K562 (cell line): ENCODE measurements around the gene IMPACT. TPM values are rescaled to one million over a fixed set of nuclear protein-coding genes. Genes with fewer than 3 reads are reported as not detected.

ENCODE experiments used
- ATAC-seq: fragments of 200-7000 bp; cut with Tn5 transposase; 3 replicates; pipeline ENCODE4 v1.9.1; 2020; ENCODE audit warnings: moderate library complexity
- BruUV-seq: library from RNA; stranded (reverse); fragments of 400-500 nt; replicated peaks from 2 replicates; lab custom pipeline; 2021; lab: Mats Ljungman, UMichigan
- CTCF ChIA-PET: fragments of 300-600 bp; formaldehyde crosslinking; extraction: SDS; loops from one replicate; lab custom pipeline; 2021; ENCODE audit warnings: low intra/inter-chr PET ratio; lab: Yijun Ruan, JAX
- POLR2A ChIA-PET: fragments of 300-600, 350-650 bp; sonication (Branson Sonifier 250); formaldehyde crosslinking; extraction: SDS; loops from one replicate; lab custom pipeline; 2021; ENCODE audit warnings: antibody characterized with exemption, inconsistent platforms; lab: Yijun Ruan, JAX
- DNase-seq, 4 experiments: peaks; one replicate each; pipeline versions ENCODE4 v3.0.0 to v3.0.0-alpha.2; 2011 to 2018; ENCODE audit warnings: low spot score in 3 of 4, mixed read lengths in 3 of 4; ENCODE audit errors: extremely low read depth in 1 of 4
- FAIRE-seq: peaks from 2 replicates; lab custom pipeline; 2011; peaks lifted over from hg19 to GRCh38; lab: Jason Lieb, UNC
- H2AFZ ChIP-seq: 2 replicates; pipeline ENCODE4 v1.6.0; 2011; ENCODE audit warnings: low read depth, low read length, control low read depth, inconsistent platforms
- H3K27ac ChIP-seq: fragments of 200-600 bp; 3 replicates; pipeline ENCODE4 v1.8.0; 2011; ENCODE audit warnings: low read depth, mild to moderate bottlenecking, control low read depth, inconsistent platforms, low read length, moderate library complexity, mixed read lengths; ENCODE audit errors: extremely low read depth
- H3K27me3 ChIP-seq, 2 experiments: fragments of 300-600 bp in 1 of 2; 2 replicates in 1 of 2; 3 replicates in 1 of 2; pipeline versions ENCODE4 v1.6.0 to v1.8.0; 2011; ENCODE audit warnings: inconsistent platforms in 2 of 2, low read length in 2 of 2, mild to moderate bottlenecking in 1 of 2, mixed read lengths in 1 of 2, moderate library complexity in 1 of 2; ENCODE audit not compliant: control insufficient read depth in 2 of 2, insufficient read depth in 2 of 2
- H3K36me3 ChIP-seq: fragments of 300-600 bp; 3 replicates; pipeline ENCODE4 v1.8.0; 2011; ENCODE audit warnings: mild to moderate bottlenecking, low read length, inconsistent platforms; ENCODE audit not compliant: control insufficient read depth, insufficient read depth
- H3K4me1 ChIP-seq, 2 experiments: fragments of 200-600 bp in 1 of 2; replicated peaks in 1 of 2; 2 replicates in 1 of 2; 3 replicates in 1 of 2; pipeline versions ENCODE4 v1.5.1 to v1.8.0; 2011; ENCODE audit warnings: inconsistent platforms in 2 of 2, low read length in 2 of 2, mild to moderate bottlenecking in 1 of 2, mixed read lengths in 1 of 2, moderate library complexity in 1 of 2; ENCODE audit not compliant: control insufficient read depth in 2 of 2, insufficient read depth in 2 of 2
- H3K4me2 ChIP-seq: 2 replicates; pipeline ENCODE4 v1.6.1; 2011; ENCODE audit warnings: low read length, control low read depth, inconsistent platforms, mixed read lengths; ENCODE audit not compliant: insufficient read depth
- H3K4me3 ChIP-seq: fragments of 200-600 bp; sonication (generic), shearing (Covaris generic); 2 replicates; pipeline ENCODE4 v1.5.1; 2016; ENCODE audit warnings: control low read depth, inconsistent platforms
- H3K79me2 ChIP-seq: fragments of 200-600 bp; 3 replicates; pipeline ENCODE4 v1.8.0; 2011; ENCODE audit warnings: low read length, inconsistent platforms; ENCODE audit not compliant: control insufficient read depth, insufficient read depth
- H3K9ac ChIP-seq, 2 experiments: 2 replicates each; pipeline versions ENCODE4 v1.6.0 to v1.6.1; 2011; ENCODE audit warnings: low read depth in 2 of 2, low read length in 2 of 2, control low read depth in 1 of 2, inconsistent platforms in 1 of 2, mild to moderate bottlenecking in 1 of 2, mixed read lengths in 1 of 2; ENCODE audit not compliant: insufficient read depth in 1 of 2
- H3K9me1 ChIP-seq: one replicate; pipeline ENCODE4 v1.6.0; 2011; ENCODE audit warnings: inconsistent platforms, mild to moderate bottlenecking, low read length, moderate library complexity; ENCODE audit not compliant: control insufficient read depth, insufficient read depth
- H3K9me3 ChIP-seq: replicated peaks from 2 replicates; pipeline ENCODE4 v1.5.1; 2011; ENCODE audit warnings: low read depth, low read length, inconsistent platforms; ENCODE audit not compliant: control insufficient read depth, insufficient read depth
- H4K20me1 ChIP-seq: replicated peaks from 2 replicates; pipeline ENCODE4 v1.6.1; 2011; ENCODE audit warnings: low read length, inconsistent platforms, mixed read lengths; ENCODE audit not compliant: control insufficient read depth, insufficient read depth
- CEBPB ChIP-seq: fragments of 450-650 bp; IDR thresholded peaks from 2 replicates; pipeline ENCODE4 v1.6.1; 2016; ENCODE audit warnings: missing genetic modification characterization, missing compliant biosample characterization
- ETV6 ChIP-seq, 3 experiments: fragments of 150-350 bp in 1 of 3; sonication (generic) in 1 of 3; formaldehyde crosslinking in 1 of 3; IDR thresholded peaks; 2 replicates each; pipeline versions ENCODE4 v1.6.1 to v1.8.0; 2014 to 2022; ENCODE audit warnings: borderline replicate concordance in 2 of 3, low read depth in 2 of 3, antibody characterized with exemption in 1 of 3, low read length in 1 of 3, mild to moderate bottlenecking in 1 of 3, missing genetic modification reagents in 1 of 3
- ILK ChIP-seq: fragments of 450-650 bp; IDR thresholded peaks from 2 replicates; pipeline ENCODE4 v1.6.1; 2016; ENCODE audit warnings: missing genetic modification characterization, low read depth, mild to moderate bottlenecking, missing compliant biosample characterization, moderate library complexity, borderline replicate concordance
- KDM4B ChIP-seq, 2 experiments: fragments of 450-650 bp in 1 of 2; sonication (generic) in 1 of 2; IDR thresholded peaks; 2 replicates each; pipeline ENCODE4 v1.6.1; 2016 to 2017; ENCODE audit warnings: borderline replicate concordance in 2 of 2, antibody characterized with exemption in 1 of 2, low read depth in 1 of 2, mild to moderate bottlenecking in 1 of 2
- NR2C2 ChIP-seq, 2 experiments: fragments of 200-800 bp in 1 of 2; sonication (Bioruptor generic) in 1 of 2; sonication (generic) in 1 of 2; formaldehyde crosslinking in 1 of 2; IDR thresholded peaks; 2 replicates each; pipeline versions ENCODE4 v1.6.1 to v1.8.0; 2016 to 2022; ENCODE audit warnings: mild to moderate bottlenecking in 1 of 2, missing compliant biosample characterization in 1 of 2, missing genetic modification characterization in 1 of 2, missing genetic modification reagents in 1 of 2
- PRMT5 ChIP-seq: sonication (generic); formaldehyde crosslinking; IDR thresholded peaks from 2 replicates; pipeline ENCODE4 v1.5.0; 2020; ENCODE audit warnings: missing genetic modification reagents
- RBM15 ChIP-seq: fragments of 200-400 bp; formaldehyde crosslinking; IDR thresholded peaks from 2 replicates; pipeline ENCODE4 v1.6.1; 2018; ENCODE audit warnings: mild to moderate bottlenecking, low read length, moderate library complexity; ENCODE audit not compliant: insufficient read depth
- ZNF232 ChIP-seq: sonication (generic); formaldehyde crosslinking; IDR thresholded peaks from 2 replicates; pipeline ENCODE4 v1.8.0; 2022; ENCODE audit warnings: mild to moderate bottlenecking, missing genetic modification reagents
- ZNF311 ChIP-seq: fragments of 250-450 bp; sonication (Bioruptor Pico); IDR thresholded peaks from 2 replicates; pipeline ENCODE4 v1.4.0; 2020; ENCODE audit warnings: mild to moderate bottlenecking, moderate library complexity
- ZNF695 ChIP-seq: fragments of 450-650 bp; formaldehyde crosslinking; IDR thresholded peaks from 2 replicates; pipeline ENCODE4 v1.4.0; 2020; ENCODE audit warnings: mild to moderate bottlenecking, moderate library complexity
- ZNF785 ChIP-seq: fragments of 250-450 bp; sonication (Bioruptor Pico); IDR thresholded peaks from 2 replicates; pipeline ENCODE4 v1.4.0; 2020; ENCODE audit warnings: mild to moderate bottlenecking
- WGBS: fragments of 100-300 bp; shearing (Covaris generic); methylation state at CpG from one replicate; pipeline ENCODE4 v1.1.6; 2016; ENCODE audit warnings: low coverage, mixed read lengths; ENCODE audit not compliant: insufficient coverage; ENCODE audit errors: missing lambda C conversion rate; 5-methylcytosine and 5-hydroxymethylcytosine counted together
- in situ Hi-C: fragments of 300-500 bp; cut with MboI; formaldehyde crosslinking; loops from 4 replicates; pipeline ENCODE4 v1.15.0; 2018; ENCODE audit warnings: inconsistent platforms, mixed read lengths
- intact Hi-C: fragments of 100-400 bp; cut with micrococcal nuclease; formaldehyde crosslinking; loops from 2 replicates; pipeline ENCODE4 v1.14.2; 2022
- polyA plus RNA-seq, 8 experiments: library from polyadenylated mRNA; depleted of rRNA in 4 of 8; stranded (reverse) in 5 of 8; unstranded in 3 of 8; fragments of >200 nt; fragmentation: Nextera tagmentation in 2 of 8; fragmentation: Illumina TruSeq in 1 of 8; extraction: Ambion mirVana in 2 of 8; extraction: Trizol in 1 of 8; gene quantifications; 2 replicates each; pipeline versions ENCODE4 v1.2.1 to v1.2.3, GENCODE V29; 2011 to 2014; ENCODE audit warnings: inconsistent platforms in 1 of 8, missing spikeins in 1 of 8
- total RNA-seq, 7 experiments: library from RNA; depleted of rRNA in 6 of 7; stranded (reverse); fragments of >200 nt in 6 of 7; fragmentation: Illumina TruSeq in 2 of 7; extraction: Trizol in 2 of 7; gene quantifications; 2 replicates each; pipeline versions ENCODE4 v1.2.1 to v1.2.3, GENCODE V29; 2011 to 2021; ENCODE audit warnings: low replicate concordance in 1 of 7
- TF ChIP-seq, protein P1 (sequence below): fragments of 200-800 bp; sonication (Bioruptor generic); IDR thresholded peaks from 2 replicates; pipeline ENCODE4 v1.6.1; 2016; ENCODE audit warnings: missing genetic modification characterization, missing compliant biosample characterization
- TF ChIP-seq, protein P2 (sequence below): sonication (generic); formaldehyde crosslinking; IDR thresholded peaks from 2 replicates; pipeline ENCODE4 v1.8.1; 2022; ENCODE audit warnings: missing genetic modification reagents
- TF ChIP-seq, protein P3 (sequence below): fragments of 200-400 bp; formaldehyde crosslinking; IDR thresholded peaks from 2 replicates; pipeline ENCODE4 v1.6.1; 2017; ENCODE audit warnings: mild to moderate bottlenecking, low read depth, low read length, moderate library complexity

The IMPACT gene
- total and polyA plus RNA-seq, 9 of the 15 experiments (the other 6 are each of a cell fraction or from before 2014, with no cell fraction given) = 4.7 to 7.6 (median 5.8) TPM

DNA sequence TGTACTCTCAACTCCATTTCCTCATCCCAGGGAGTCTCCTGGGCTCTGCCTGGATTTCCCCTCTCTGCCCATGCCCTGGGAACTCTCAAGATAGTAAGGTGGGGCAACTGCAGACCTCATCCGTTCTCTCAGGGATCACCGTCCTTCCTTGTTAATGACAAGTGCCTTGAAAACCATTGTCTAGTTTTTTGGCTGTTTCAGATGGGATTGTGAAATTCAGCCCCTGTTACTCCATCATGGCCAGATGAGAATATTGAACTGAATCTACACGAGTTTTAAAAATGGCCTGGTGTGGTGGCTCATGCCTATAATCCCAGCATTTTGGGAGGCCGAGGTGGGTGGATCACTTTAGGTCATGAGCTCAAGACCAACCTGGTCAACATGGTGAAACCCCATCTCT is 33.3 kb downstream of the IMPACT start:
- no peaks in the 10 kb centered on the region for H3K27me3 ChIP-seq
- ChIA-PET CTCF (no interaction called here), POLR2A (no interaction called here)
- H3K9me3 ChIP-seq = no peaks in the 10 kb centered on the region
- H3K9me1 ChIP-seq = no peaks in the 10 kb centered on the region
- H3K9ac ChIP-seq = no peak overlapping the region
- no peak for ATAC-seq
- H3K79me2 ChIP-seq = no peaks in the 10 kb centered on the region
- no peak overlapping the region for H3K27ac ChIP-seq
- no peaks in the 10 kb centered on the region for H3K4me1 ChIP-seq
- no peak for FAIRE-seq
- no peaks in the 10 kb centered on the region for H3K36me3 ChIP-seq
- H3K4me3 ChIP-seq = no peak overlapping the region
- in situ Hi-C loops (no loop called here), intact Hi-C loops (no loop called here)
- no TSS peak for BruUV-seq
- 0% methylated on average over 4 of the region's 4 CpGs for WGBS
- no peak overlapping the region for H3K4me2 ChIP-seq
- H4K20me1 ChIP-seq = no peaks in the 10 kb centered on the region
- DNase-seq = no peak
- H2AFZ ChIP-seq = no peak overlapping the region
- TF ChIP-seq ILK (no peak), CEBPB (tag) (no peak), KDM4B (IDR thresholded peaks at IDR 0.05; ENCODE audit: borderline replicate concordance in 2 of 2, low read depth in 1 of 2) (no peak), ZNF695 (CRISPR knock-in tag) (no peak), PRMT5 (no peak), ZNF311 (CRISPR knock-in tag) (no peak), ZNF785 (CRISPR knock-in tag) (no peak), NR2C2 (CRISPR knock-in tag; IDR thresholded peaks at IDR 0.05) (no peak), NR2C2 (tag; IDR thresholded peaks at IDR 0.05) (no peak), RBM15 (no peak), ETV6 (IDR thresholded peaks at IDR 0.05; ENCODE audit: borderline replicate concordance in 1 of 2, low read depth in 2 of 2, low read length in 1 of 2) (no peak), ETV6 (CRISPR knock-in tag; IDR thresholded peaks at IDR 0.05; ENCODE audit: borderline replicate concordance) (no peak), ZNF232 (CRISPR knock-in tag) (no peak)
- TF ChIP-seq, protein P1, sequence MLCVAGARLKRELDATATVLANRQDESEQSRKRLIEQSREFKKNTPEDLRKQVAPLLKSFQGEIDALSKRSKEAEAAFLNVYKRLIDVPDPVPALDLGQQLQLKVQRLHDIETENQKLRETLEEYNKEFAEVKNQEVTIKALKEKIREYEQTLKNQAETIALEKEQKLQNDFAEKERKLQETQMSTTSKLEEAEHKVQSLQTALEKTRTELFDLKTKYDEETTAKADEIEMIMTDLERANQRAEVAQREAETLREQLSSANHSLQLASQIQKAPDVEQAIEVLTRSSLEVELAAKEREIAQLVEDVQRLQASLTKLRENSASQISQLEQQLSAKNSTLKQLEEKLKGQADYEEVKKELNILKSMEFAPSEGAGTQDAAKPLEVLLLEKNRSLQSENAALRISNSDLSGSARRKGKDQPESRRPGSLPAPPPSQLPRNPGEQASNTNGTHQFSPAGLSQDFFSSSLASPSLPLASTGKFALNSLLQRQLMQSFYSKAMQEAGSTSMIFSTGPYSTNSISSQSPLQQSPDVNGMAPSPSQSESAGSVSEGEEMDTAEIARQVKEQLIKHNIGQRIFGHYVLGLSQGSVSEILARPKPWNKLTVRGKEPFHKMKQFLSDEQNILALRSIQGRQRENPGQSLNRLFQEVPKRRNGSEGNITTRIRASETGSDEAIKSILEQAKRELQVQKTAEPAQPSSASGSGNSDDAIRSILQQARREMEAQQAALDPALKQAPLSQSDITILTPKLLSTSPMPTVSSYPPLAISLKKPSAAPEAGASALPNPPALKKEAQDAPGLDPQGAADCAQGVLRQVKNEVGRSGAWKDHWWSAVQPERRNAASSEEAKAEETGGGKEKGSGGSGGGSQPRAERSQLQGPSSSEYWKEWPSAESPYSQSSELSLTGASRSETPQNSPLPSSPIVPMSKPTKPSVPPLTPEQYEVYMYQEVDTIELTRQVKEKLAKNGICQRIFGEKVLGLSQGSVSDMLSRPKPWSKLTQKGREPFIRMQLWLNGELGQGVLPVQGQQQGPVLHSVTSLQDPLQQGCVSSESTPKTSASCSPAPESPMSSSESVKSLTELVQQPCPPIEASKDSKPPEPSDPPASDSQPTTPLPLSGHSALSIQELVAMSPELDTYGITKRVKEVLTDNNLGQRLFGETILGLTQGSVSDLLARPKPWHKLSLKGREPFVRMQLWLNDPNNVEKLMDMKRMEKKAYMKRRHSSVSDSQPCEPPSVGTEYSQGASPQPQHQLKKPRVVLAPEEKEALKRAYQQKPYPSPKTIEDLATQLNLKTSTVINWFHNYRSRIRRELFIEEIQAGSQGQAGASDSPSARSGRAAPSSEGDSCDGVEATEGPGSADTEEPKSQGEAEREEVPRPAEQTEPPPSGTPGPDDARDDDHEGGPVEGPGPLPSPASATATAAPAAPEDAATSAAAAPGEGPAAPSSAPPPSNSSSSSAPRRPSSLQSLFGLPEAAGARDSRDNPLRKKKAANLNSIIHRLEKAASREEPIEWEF = no peak
- TF ChIP-seq, protein P2, sequence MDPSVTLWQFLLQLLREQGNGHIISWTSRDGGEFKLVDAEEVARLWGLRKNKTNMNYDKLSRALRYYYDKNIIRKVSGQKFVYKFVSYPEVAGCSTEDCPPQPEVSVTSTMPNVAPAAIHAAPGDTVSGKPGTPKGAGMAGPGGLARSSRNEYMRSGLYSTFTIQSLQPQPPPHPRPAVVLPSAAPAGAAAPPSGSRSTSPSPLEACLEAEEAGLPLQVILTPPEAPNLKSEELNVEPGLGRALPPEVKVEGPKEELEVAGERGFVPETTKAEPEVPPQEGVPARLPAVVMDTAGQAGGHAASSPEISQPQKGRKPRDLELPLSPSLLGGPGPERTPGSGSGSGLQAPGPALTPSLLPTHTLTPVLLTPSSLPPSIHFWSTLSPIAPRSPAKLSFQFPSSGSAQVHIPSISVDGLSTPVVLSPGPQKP (CRISPR knock-in tag) = no peak
- TF ChIP-seq, protein P3, sequence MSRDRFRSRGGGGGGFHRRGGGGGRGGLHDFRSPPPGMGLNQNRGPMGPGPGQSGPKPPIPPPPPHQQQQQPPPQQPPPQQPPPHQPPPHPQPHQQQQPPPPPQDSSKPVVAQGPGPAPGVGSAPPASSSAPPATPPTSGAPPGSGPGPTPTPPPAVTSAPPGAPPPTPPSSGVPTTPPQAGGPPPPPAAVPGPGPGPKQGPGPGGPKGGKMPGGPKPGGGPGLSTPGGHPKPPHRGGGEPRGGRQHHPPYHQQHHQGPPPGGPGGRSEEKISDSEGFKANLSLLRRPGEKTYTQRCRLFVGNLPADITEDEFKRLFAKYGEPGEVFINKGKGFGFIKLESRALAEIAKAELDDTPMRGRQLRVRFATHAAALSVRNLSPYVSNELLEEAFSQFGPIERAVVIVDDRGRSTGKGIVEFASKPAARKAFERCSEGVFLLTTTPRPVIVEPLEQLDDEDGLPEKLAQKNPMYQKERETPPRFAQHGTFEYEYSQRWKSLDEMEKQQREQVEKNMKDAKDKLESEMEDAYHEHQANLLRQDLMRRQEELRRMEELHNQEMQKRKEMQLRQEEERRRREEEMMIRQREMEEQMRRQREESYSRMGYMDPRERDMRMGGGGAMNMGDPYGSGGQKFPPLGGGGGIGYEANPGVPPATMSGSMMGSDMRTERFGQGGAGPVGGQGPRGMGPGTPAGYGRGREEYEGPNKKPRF = no peak
